Astrocyte of the spinal cord (primary cell): ENCODE results near the gene IL15RA.

Source experiments
- DNase-seq: peaks from one replicate; pipeline ENCODE4 v3.0.0; 2011; ENCODE audit warnings: low read depth, low spot score
- H3K4me3 ChIP-seq: 2 replicates; pipeline ENCODE4 v1.5.1; 2011; ENCODE audit warnings: low read depth, mild to moderate bottlenecking, low read length, moderate library complexity
- CTCF ChIP-seq: IDR thresholded peaks from 2 replicates; pipeline ENCODE4 v1.5.1; 2012; ENCODE audit warnings: low read depth, mild to moderate bottlenecking, low read length, inconsistent platforms
- in situ Hi-C: cut with HindIII; loops from 2 replicates; pipeline ENCODE4 v1.10.0; 2017; ENCODE audit warnings: low sequenced_read_pairs

IL15RA gene

GRCh38 chr10:5933909-5934546 is 43.3 kb downstream of the IL15RA start:
- H3K4me3 ChIP-seq: no peak overlapping the region
- in situ Hi-C loops: no loop called here
- no peak for TF ChIP-seq CTCF
- no peak for DNase-seq

- no peak for DNase-seq
- in situ Hi-C loops: no loop called here
- no peak overlapping the region for H3K4me3 ChIP-seq
- TF ChIP-seq CTCF: no peak
Measured at GRCh38 chr10:5932345-5932744, 45.0 kb downstream of the IL15RA start.

GRCh38 chr10:5930272-5930671 is 47.1 kb downstream of the IL15RA start:
- no peak overlapping the region for H3K4me3 ChIP-seq
- no peak for DNase-seq
- in situ Hi-C loops: no loop called here
- TF ChIP-seq CTCF: no peak

- in situ Hi-C loops: no loop called here
- no peak for DNase-seq
- H3K4me3 ChIP-seq: no peak overlapping the region
- TF ChIP-seq CTCF: no peak
Measured at GRCh38 chr10:5929442-5929841, 47.9 kb downstream of the IL15RA start.

- H3K4me3 ChIP-seq: no peak overlapping the region
- TF ChIP-seq CTCF: no peak
- peak; percentile 64 for DNase-seq
- in situ Hi-C loops: no loop called here
Measured at GRCh38 chr10:5927306-5927705, 50.0 kb downstream of the IL15RA start.

GRCh38 chr10:5924889-5925288 is 52.5 kb downstream of the IL15RA start:
- in situ Hi-C loops: no loop called here

More at GRCh38 chr10:5924889-5925288, 52.5 kb downstream of the IL15RA start:
- TF ChIP-seq CTCF: no peak
- no peak for DNase-seq
- H3K4me3 ChIP-seq: no peak overlapping the region
